ENCODE data around the gene UBA52. TPM values are rescaled to one million over a fixed set of nuclear protein-coding genes. Genes with fewer than 3 reads are reported as not detected.

Gene UBA52
- total and polyA plus RNA-seq, 10 of the 15 experiments (the other 5 are each of a cell fraction or from before 2014, with no cell fraction given), result 1,131 to 2,392 (median 1,645) TPM

DNA sequence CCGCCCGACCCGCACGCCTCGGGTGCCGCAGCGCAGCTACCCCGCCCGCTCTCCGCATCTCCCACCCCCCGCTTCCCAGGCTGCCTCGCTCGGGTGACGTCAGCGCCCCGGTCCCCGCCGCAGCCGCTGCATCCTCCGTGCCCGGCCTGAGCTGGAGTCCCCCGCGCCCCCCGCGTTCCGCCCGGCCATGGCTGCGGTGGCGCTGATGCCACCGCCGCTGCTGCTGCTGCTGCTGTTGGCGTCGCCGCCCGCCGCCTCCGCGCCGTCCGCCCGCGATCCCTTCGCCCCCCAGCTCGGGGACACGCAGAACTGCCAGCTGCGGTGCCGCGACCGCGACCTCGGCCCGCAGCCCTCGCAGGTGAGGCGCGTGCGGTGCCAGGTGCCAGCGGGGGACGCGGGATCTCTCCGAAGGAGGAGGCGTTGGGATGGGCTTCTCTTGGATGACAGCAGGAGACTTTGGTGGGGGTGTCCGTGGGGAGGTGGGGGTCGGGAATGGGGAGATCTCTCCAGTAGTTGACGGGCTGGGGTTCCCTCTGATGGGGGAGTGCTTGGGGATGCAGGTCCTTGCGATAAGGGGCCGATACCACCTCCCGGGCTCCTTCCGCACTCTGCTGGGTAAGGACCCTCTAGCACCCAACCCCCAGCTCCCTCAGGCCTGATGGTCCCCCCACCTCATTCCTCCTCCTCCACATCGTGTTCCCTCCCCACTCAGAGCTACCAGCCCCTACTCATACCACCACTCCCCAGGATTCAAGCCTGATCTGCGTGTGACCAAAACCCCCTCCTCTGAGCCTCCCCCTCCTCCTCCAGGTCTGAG lies 41.3 kb downstream of the UBA52 start, which contains the start of gene TMEM59L:
Gene TMEM59L, plus strand, starts transcription at position 99 of the 817 bp plus-strand sequence. Its CDS starts 89 bp downstream, at position 188.
- ChIA-PET POLR2A (no interaction called here), SMC1A (ENCODE audit: uncharacterized antibody, unreplicated experiment) (interaction anchor here (0.6 kb wide), 1 partner anchor 128 kb away, joined by 3 read pairs; no protein-coding TSS in a partner anchor), CTCF (no interaction called here), RAD21 (ENCODE audit: unreplicated experiment) (no interaction called here)
- H2AFZ ChIP-seq (ENCODE audit: control insufficient read depth, low read depth, low read length), result no peak within 1 kb of the TSS
- 7% methylated on average over 30 of the region's 70 CpGs for WGBS (ENCODE audit: insufficient coverage, insufficient replicate concordance, low lambda C conversion rate, missing lambda C conversion rate)
- FAIRE-seq (no peak), ATAC-seq (no peak), DNase-seq (ENCODE audit: low read depth, low spot score) (no peak)
- no peaks in the 10 kb centered on the region for H3K9me3 ChIP-seq (replicated peaks; ENCODE audit: control insufficient read depth, insufficient read depth, low read length)
- H3K9ac ChIP-seq (ENCODE audit: control insufficient read depth, insufficient read depth, low read length), result no peak within 1 kb of the TSS
- H3K4me2 ChIP-seq (ENCODE audit: control insufficient read depth, insufficient read depth), result no peak within 1 kb of the TSS
- intact Hi-C loops (cut with micrococcal nuclease; ENCODE audit: unreplicated experiment) (no loop called here), in situ Hi-C loops (cut with MboI) (no loop called here)
- no peaks in the 10 kb centered on the region for H3K36me3 ChIP-seq (ENCODE audit: control insufficient read depth in 2 of 2, insufficient read depth in 2 of 2, low read length in 1 of 2)
- H3K79me2 ChIP-seq (ENCODE audit: control insufficient read depth, insufficient read depth, low read length), result no peaks in the 10 kb centered on the region
- no peak for TF ChIP-seq RUNX3 (IDR thresholded peaks at IDR 0.05; ENCODE audit: low read length)
- TF ChIP-seq, protein P1, sequence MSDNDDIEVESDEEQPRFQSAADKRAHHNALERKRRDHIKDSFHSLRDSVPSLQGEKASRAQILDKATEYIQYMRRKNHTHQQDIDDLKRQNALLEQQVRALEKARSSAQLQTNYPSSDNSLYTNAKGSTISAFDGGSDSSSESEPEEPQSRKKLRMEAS (IDR thresholded peaks at IDR 0.05; ENCODE audit: low read depth, low read length), result no peak
- TF ChIP-seq USF1 (IDR thresholded peaks at IDR 0.05; ENCODE audit: borderline replicate concordance, extremely low read length, insufficient read depth, low read depth, low read length), result no peak
- peak; percentile 92 for TF ChIP-seq SUZ12 (IDR thresholded peaks at IDR 0.05; ENCODE audit: unreplicated experiment)
- no peak for TF ChIP-seq TCF3 (IDR thresholded peaks at IDR 0.05; ENCODE audit: borderline replicate concordance, insufficient read depth, low read depth, low read length)
- no peak for TF ChIP-seq TARDBP (IDR thresholded peaks at IDR 0.05; ENCODE audit: borderline replicate concordance)
- no peaks in the 10 kb centered on the region for H3K4me1 ChIP-seq (ENCODE audit: control insufficient read depth, insufficient read depth, low read length)
- no peak within 1 kb of the TSS for H3K4me3 ChIP-seq
- H3K27ac ChIP-seq (ENCODE audit: control insufficient read depth, insufficient read depth), result no peak within 1 kb of the TSS
- no TSS peak for BruUV-seq (replicated peaks)
- H4K20me1 ChIP-seq (ENCODE audit: control insufficient read depth, insufficient read depth), result peaks cover 2% of the 10 kb centered on the region; the same call in 1 of the 2 replicates
- peaks cover 19 to 27% of the 10 kb centered on the region in 2 experiments for H3K27me3 ChIP-seq (replicated peaks in 1 of 2; ENCODE audit: control insufficient read depth in 2 of 2, insufficient read depth in 2 of 2, low read length in 1 of 2)
